Ascending aorta (tissue), 2 donors: ENCODE data around the gene PCDHGA9. TPM values are rescaled to one million over a fixed set of nuclear protein-coding genes. Genes with fewer than 3 reads are reported as not detected.
A peak's percentile ranks its signal among the peaks of the same experiment; 100 is the strongest.
"Not testable (repeated sequence)": the region's sequence is repeated elsewhere in the genome, so short reads cannot be mapped to it uniquely, and the experiment has no call there.

Source experiments
- DNase-seq, 2 donors: peaks; one replicate each; pipeline ENCODE4 v3.0.0-alpha.2; 2019; ENCODE audit warnings: low spot score in 2 of 2
- H3K27ac ChIP-seq, 2 donors: fragments of 200-600 bp; sonication (generic); one replicate each; pipeline ENCODE4 v1.5.1; 2016 to 2017; ENCODE audit warnings: mild to moderate bottlenecking in 1 of 2
- H3K27me3 ChIP-seq: fragments of 200-600 bp; sonication (generic); one replicate; pipeline ENCODE4 v1.5.1; 2017
- H3K36me3 ChIP-seq, 2 donors: fragments of 200-600 bp; sonication (generic); one replicate each; pipeline ENCODE4 v1.5.1; 2016
- H3K4me1 ChIP-seq, 2 donors: fragments of 200-600 bp; sonication (generic); one replicate each; pipeline ENCODE4 v1.5.1; 2016 to 2017; ENCODE audit warnings: mild to moderate bottlenecking in 1 of 2
- H3K4me3 ChIP-seq, 2 donors: fragments of 200-600 bp; sonication (generic); one replicate each; pipeline ENCODE4 v1.5.1; 2016 to 2017; ENCODE audit warnings: mild to moderate bottlenecking in 1 of 2
- H3K9me3 ChIP-seq, 2 donors: fragments of 200-600 bp; sonication (generic); one replicate each; pipeline ENCODE4 v1.5.1; 2016
- CTCF ChIP-seq, 3 experiments: fragments of 200-600 bp in 2 of 3; fragments of 450-650 bp in 1 of 3; sonication (generic) in 2 of 3; IDR thresholded peaks; one replicate each; pipeline ENCODE4 v1.5.1; 2016 to 2019; ENCODE audit warnings: antibody characterized with exemption in 3 of 3, mild to moderate bottlenecking in 1 of 3, moderate library complexity in 1 of 3
- intact Hi-C: fragments of 100-400 bp; cut with DNase I; formaldehyde crosslinking; loops from one replicate; pipeline ENCODE4 v1.15.1; 2023
- total RNA-seq: library from RNA; depleted of rRNA; stranded (reverse); fragments of >200 nt; gene quantifications from one replicate; pipeline ENCODE4 v1.1.0, GENCODE V29; 2016

Gene PCDHGA9
- total RNA-seq, 1 donor from 2014 or later, result 3.2 TPM

GRCh38 chr5:141389153-141390042, 13.2 kb upstream of the PCDHGA9 start:
- Histone ChIP-seq H3K9me3 (peaks cover 83 to 97% of the 10 kb centered on the region in 2 donors), H3K4me3 (no peak overlapping the region), H3K4me1 (no peaks in the 10 kb centered on the region), H3K36me3 (peaks cover 0 to 9% of the 10 kb centered on the region in 2 donors), H3K27ac (no peak overlapping the region), H3K27me3 (no peaks in the 10 kb centered on the region)
- DNase-seq, result no peak
- no peak for TF ChIP-seq CTCF (IDR thresholded peaks at IDR 0.05)
- intact Hi-C loops, result no loop called here

GRCh38 chr5:141392429-141393198, 10.0 kb upstream of the PCDHGA9 start, which contains the start of gene PCDHGA8:
PCDHGA8 (plus strand) TSS chr5:141392633; CDS start chr5:141392814, 181 bp downstream.
- Histone ChIP-seq H3K4me1 (no peaks in the 10 kb centered on the region), H3K27me3 (no peaks in the 10 kb centered on the region), H3K9me3 (peaks cover 78 to 97% of the 10 kb centered on the region in 2 donors), H3K4me3 (no peak within 1 kb of the TSS), H3K27ac (no peak within 1 kb of the TSS), H3K36me3 (peaks cover 0 to 9% of the 10 kb centered on the region in 2 donors)
- intact Hi-C loops, result no loop called here
- no peak for TF ChIP-seq CTCF (IDR thresholded peaks at IDR 0.05)
- DNase-seq, result no peak

GRCh38 chr5:141393267-141393666, 9.3 kb upstream of the PCDHGA9 start:
- intact Hi-C loops, result no loop called here
- no peak overlapping the region for H3K27ac ChIP-seq
- no peak for TF ChIP-seq CTCF (IDR thresholded peaks at IDR 0.05)
- no peaks in the 10 kb centered on the region for H3K27me3 ChIP-seq
- H3K9me3 ChIP-seq, result peaks cover 78 to 97% of the 10 kb centered on the region in 2 donors
- H3K4me3 ChIP-seq, result no peak overlapping the region
- H3K36me3 ChIP-seq, result peaks cover 0 to 9% of the 10 kb centered on the region in 2 donors
- no peaks in the 10 kb centered on the region for H3K4me1 ChIP-seq
- DNase-seq, result no peak

- DNase-seq, H3K27me3 ChIP-seq, H3K27ac ChIP-seq, H3K36me3 ChIP-seq, H3K4me3 ChIP-seq, intact Hi-C loops, H3K4me1 ChIP-seq: not testable (repeated sequence)
- H3K9me3 ChIP-seq, result peaks cover 77 to 97% of the 10 kb centered on the region in 2 donors
Measured at GRCh38 chr5:141394401-141395187, 8.0 kb upstream of the PCDHGA9 start.

GRCh38 chr5:141397756-141398551, 4.6 kb upstream of the PCDHGA9 start, which contains the start of gene PCDHGB5:
PCDHGB5 (plus strand) TSS chr5:141397947; CDS start chr5:141398128, 181 bp downstream.
- TF ChIP-seq CTCF (IDR thresholded peaks at IDR 0.05), result peak; percentile 21 to 39 (median 29)
- H3K27me3 ChIP-seq, H3K4me1 ChIP-seq, DNase-seq, H3K36me3 ChIP-seq, intact Hi-C loops: not testable (repeated sequence)
- Histone ChIP-seq H3K9me3 (peaks cover 79 to 97% of the 10 kb centered on the region in 2 donors), H3K27ac (peak within 1 kb of the TSS in 1 of 2 donors; percentile 18), H3K4me3 (peak within 1 kb of the TSS; percentile 33 to 38)
